GM12864 (cell line): ENCODE data around the gene NRXN2.

Experiments
- DNase-seq: peaks from one replicate; pipeline ENCODE4 v3.0.0-alpha.2; 2011; ENCODE audit warnings: low read depth
- H3K4me3 ChIP-seq: 2 replicates; pipeline ENCODE4 v1.5.1; 2011; ENCODE audit warnings: mild to moderate bottlenecking, low read depth, low read length, control low read depth
- TF ChIP-seq, protein P1 (sequence below): IDR thresholded peaks from 2 replicates; pipeline ENCODE4 v1.5.1; 2011; ENCODE audit warnings: low read depth, mild to moderate bottlenecking, moderate library complexity, low read length, control low read depth, inconsistent platforms; ENCODE audit errors: missing control alignments

Gene NRXN2

DNA sequence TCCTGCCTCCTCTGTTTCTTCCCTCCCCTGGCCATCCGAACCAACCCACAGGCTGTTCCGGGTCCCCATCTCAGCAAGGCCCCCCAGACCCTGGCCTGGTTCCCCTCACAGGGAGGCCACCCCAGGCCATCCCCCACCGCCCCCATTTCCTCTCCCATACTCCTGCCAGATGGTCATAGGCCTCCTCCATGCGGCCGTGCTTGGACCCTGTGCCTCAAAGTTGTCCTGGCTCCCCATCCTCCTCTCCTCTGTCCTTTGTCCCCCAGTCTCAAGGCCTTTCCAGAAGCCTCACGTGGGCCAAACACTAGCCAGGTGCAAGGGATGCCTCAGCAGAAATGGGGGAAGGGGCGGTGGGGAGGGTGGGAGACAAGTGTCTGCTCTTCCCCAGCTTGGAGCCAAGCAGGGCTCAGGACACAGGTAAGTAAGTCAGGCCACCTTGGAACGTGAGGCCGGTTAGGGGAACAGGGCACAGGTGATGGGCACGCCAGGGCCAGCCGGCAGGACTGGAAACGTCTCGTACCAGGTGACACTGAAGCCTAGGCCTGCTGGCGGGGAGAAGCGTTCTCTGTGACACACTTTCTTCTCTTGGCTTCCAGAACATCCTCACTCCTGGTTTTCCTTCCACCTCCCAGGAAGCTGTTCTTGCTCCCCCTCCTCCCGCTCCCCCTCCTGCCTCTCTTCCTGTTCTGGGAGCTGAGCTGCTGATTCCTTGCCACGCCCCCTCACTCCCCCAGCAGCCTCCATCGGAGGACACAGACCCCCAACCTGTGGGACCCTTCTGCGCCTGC, 163.5 kb downstream of the NRXN2 start:
- DNase-seq, result no peak
- no peak overlapping the region for H3K4me3 ChIP-seq
- TF ChIP-seq, protein P1, sequence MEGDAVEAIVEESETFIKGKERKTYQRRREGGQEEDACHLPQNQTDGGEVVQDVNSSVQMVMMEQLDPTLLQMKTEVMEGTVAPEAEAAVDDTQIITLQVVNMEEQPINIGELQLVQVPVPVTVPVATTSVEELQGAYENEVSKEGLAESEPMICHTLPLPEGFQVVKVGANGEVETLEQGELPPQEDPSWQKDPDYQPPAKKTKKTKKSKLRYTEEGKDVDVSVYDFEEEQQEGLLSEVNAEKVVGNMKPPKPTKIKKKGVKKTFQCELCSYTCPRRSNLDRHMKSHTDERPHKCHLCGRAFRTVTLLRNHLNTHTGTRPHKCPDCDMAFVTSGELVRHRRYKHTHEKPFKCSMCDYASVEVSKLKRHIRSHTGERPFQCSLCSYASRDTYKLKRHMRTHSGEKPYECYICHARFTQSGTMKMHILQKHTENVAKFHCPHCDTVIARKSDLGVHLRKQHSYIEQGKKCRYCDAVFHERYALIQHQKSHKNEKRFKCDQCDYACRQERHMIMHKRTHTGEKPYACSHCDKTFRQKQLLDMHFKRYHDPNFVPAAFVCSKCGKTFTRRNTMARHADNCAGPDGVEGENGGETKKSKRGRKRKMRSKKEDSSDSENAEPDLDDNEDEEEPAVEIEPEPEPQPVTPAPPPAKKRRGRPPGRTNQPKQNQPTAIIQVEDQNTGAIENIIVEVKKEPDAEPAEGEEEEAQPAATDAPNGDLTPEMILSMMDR, result no peak

DNA sequence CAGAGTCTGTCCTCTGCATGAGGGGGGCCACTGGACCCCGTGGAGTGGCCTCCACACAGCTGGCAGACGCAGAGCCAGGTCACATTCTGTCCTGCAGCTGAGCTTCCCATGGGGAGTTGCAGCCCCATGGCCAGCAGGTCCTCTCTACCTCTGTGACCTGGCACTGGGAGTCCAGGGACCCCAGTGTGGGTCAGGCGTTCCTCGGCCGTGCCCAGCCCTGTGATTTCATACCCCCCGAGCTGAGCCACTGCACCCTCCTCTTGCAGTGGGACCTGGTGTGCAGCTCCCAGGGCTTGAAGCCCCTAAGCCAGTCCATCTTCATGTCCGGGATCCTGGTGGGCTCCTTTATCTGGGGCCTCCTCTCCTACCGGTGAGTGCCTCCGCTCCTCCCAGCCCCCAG, 164.1 kb downstream of the NRXN2 start:
- DNase-seq, result no peak
- H3K4me3 ChIP-seq, result no peak overlapping the region
- TF ChIP-seq, protein P1, result no peak

DNA sequence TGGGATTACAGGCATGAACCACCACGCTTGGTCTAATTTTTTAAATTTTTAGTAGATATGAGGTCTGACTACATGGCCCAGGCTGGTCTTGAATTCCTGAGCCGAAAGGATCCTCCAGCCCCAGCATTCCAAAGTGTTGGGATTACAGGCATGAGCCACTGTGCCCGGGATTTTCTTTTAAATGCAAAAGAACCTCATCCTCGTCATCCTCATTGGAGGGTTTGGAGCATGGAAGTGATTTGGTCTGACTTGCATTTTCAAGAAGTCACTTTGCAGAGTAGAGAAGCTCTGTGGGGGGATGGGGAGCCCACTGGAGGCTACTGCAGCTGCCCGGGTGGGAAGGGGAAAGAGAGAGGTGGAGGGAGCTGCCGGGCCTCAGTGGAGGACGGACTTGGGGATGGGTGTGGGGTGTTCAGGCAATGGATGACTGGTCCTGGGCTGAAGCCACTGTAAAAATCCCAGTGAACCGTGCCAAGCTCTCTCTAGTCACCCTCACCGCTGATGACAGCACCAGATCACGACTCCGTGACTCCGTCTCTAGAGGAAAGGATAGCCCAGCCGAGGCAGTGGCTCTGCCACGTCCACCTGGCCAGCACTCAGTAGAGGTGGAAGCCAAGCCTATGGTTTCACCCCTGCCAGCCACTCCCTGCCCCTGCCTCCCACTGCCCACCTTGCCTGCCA, 164.8 kb downstream of the NRXN2 start:
- H3K4me3 ChIP-seq, result no peak overlapping the region
- no peak for DNase-seq

DNA sequence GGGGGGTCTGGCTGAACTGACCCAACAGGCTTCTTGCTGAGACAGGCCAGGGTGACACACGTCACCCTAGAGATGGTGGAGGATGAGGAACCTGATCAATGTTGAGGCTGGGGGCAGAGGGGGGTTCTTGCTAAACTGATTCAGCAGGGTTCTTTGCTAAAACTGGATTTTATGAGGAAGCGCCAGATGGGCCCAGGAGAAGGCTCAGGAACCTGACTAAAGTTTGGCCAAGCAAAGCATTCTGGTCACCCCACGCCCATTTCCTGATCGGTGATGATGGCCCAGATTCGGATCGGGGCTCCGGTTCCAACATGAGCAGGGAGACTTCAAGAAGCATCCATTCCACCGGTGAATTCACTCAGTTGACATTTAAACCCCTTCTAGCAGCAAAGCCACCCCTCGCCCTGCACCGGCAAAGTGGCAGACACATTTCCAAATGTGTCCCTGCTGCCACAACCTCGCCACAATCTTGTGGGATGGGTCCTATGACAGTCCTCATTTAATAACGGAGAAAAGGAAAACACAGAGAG, 166.2 kb downstream of the NRXN2 start:
- TF ChIP-seq, protein P1, result no peak

More for the DNA sequence above, 164.8 kb downstream of the NRXN2 start:
- TF ChIP-seq, protein P1, result no peak

More for the DNA sequence above, 166.2 kb downstream of the NRXN2 start:
- H3K4me3 ChIP-seq, result no peak overlapping the region
- DNase-seq, result no peak
